Keratinocyte (primary cell): Measurements from ENCODE around the gene CHM. TPM values are rescaled to one million over a fixed set of nuclear protein-coding genes. Genes with fewer than 3 reads are reported as not detected.

Experiments
- DNase-seq: peaks from one replicate; pipeline ENCODE4 v3.0.0-alpha.2; 2011; ENCODE audit warnings: low read depth, missing footprints, low spot score
- FAIRE-seq: peaks from 2 replicates; lab custom pipeline; 2011; peaks lifted over from hg19 to GRCh38; lab: Jason Lieb, UNC
- H2AFZ ChIP-seq: 2 replicates; pipeline ENCODE4 v1.6.0; 2012; ENCODE audit warnings: low read length, control low read depth, inconsistent platforms; ENCODE audit not compliant: control insufficient read depth
- H3K27ac ChIP-seq: 2 replicates; pipeline ENCODE4 v1.5.1; 2011; ENCODE audit warnings: low read length; ENCODE audit not compliant: control insufficient read depth, insufficient read depth
- H3K27me3 ChIP-seq: 3 replicates; pipeline ENCODE4 v1.6.0; 2011; ENCODE audit warnings: low read length; ENCODE audit not compliant: control insufficient read depth, insufficient read depth; ENCODE audit errors: extremely low read depth
- H3K36me3 ChIP-seq, 2 experiments: 2 replicates in 1 of 2; 3 replicates in 1 of 2; pipeline ENCODE4 v1.5.1; 2011; ENCODE audit warnings: low read length in 2 of 2, mild to moderate bottlenecking in 1 of 2; ENCODE audit not compliant: control insufficient read depth in 2 of 2, insufficient read depth in 2 of 2; ENCODE audit errors: extremely low read depth in 1 of 2
- H3K4me1 ChIP-seq: 3 replicates; pipeline ENCODE4 v1.5.1; 2011; ENCODE audit warnings: low read length; ENCODE audit not compliant: control insufficient read depth, insufficient read depth; ENCODE audit errors: extremely low read depth
- H3K4me2 ChIP-seq: 3 replicates; pipeline ENCODE4 v1.6.0; 2011; ENCODE audit warnings: low read depth, low read length; ENCODE audit not compliant: control insufficient read depth, insufficient read depth; ENCODE audit errors: extremely low read depth
- H3K4me3 ChIP-seq, 3 experiments: fragments of 200-600 bp in 1 of 3; sonication (generic) in 1 of 3; 2 replicates in 2 of 3; 3 replicates in 1 of 3; pipeline ENCODE4 v1.5.1; 2011 to 2016; ENCODE audit warnings: low read length in 3 of 3, mild to moderate bottlenecking in 3 of 3, control low read depth in 2 of 3, inconsistent platforms in 1 of 3, low read depth in 1 of 3, mixed read lengths in 1 of 3, mixed run types in 1 of 3, moderate library complexity in 1 of 3; ENCODE audit not compliant: control insufficient read depth in 2 of 3, insufficient read depth in 2 of 3; ENCODE audit errors: extremely low read depth in 1 of 3
- H3K79me2 ChIP-seq: 2 replicates; pipeline ENCODE4 v1.6.0; 2012; ENCODE audit warnings: low read length; ENCODE audit not compliant: control insufficient read depth, insufficient read depth
- H3K9ac ChIP-seq: 3 replicates; pipeline ENCODE4 v1.6.0; 2011; ENCODE audit warnings: low read length; ENCODE audit not compliant: control insufficient read depth, insufficient read depth; ENCODE audit errors: extremely low read depth
- H3K9me1 ChIP-seq: 3 replicates; pipeline ENCODE4 v1.6.0; 2011; ENCODE audit warnings: low read length; ENCODE audit not compliant: control insufficient read depth, insufficient read depth; ENCODE audit errors: extremely low read depth
- H3K9me3 ChIP-seq: 2 replicates; pipeline ENCODE4 v1.5.1; 2012; ENCODE audit warnings: low read depth, low read length; ENCODE audit not compliant: control insufficient read depth
- H4K20me1 ChIP-seq: 3 replicates; pipeline ENCODE4 v1.6.0; 2011; ENCODE audit warnings: low read length; ENCODE audit not compliant: control insufficient read depth, insufficient read depth; ENCODE audit errors: extremely low read depth
- EZH2 ChIP-seq: IDR thresholded peaks from one replicate; pipeline ENCODE4 v1.6.1; 2012; ENCODE audit warnings: inconsistent platforms, mild to moderate bottlenecking, low read length, moderate library complexity
- dilution Hi-C: fragments of 300-500 bp; cut with MboI; formaldehyde crosslinking; loops from one replicate; pipeline ENCODE4 v1.7.0; 2020; ENCODE audit warnings: low sequenced_read_pairs; ENCODE audit not compliant: extremely low pct_ligation_motif_present
- polyA plus RNA-seq, 5 experiments: library from polyadenylated mRNA; depleted of rRNA in 3 of 5; stranded (reverse) in 3 of 5; stranded (forward) in 1 of 5; unstranded in 1 of 5; fragments of >200 nt; gene quantifications; 1 replicate in 1 of 5; 2 replicates in 3 of 5; 3 replicates in 1 of 5; pipeline versions ENCODE4 v1.2.1 to v1.2.3, GENCODE V29; 2011 to 2012; ENCODE audit warnings: missing spikeins in 2 of 5, low read depth in 1 of 5, low replicate concordance in 1 of 5
- TF ChIP-seq, protein P1 (sequence below), 3 experiments: IDR thresholded peaks in 1 of 3; conservative IDR thresholded peaks in 1 of 3; optimal IDR thresholded peaks in 1 of 3; 2 replicates in 2 of 3; 3 replicates in 1 of 3; pipeline versions ENCODE3 to v1.5.1; 2011; ENCODE audit warnings: low read length in 3 of 3, mild to moderate bottlenecking in 3 of 3, moderate library complexity in 2 of 3, control low read depth in 1 of 3, inconsistent platforms in 1 of 3; ENCODE audit not compliant: insufficient read depth in 2 of 3; ENCODE audit errors: extremely low read depth in 1 of 3

CHM gene
- polyA plus RNA-seq, 1 donor (not counting 4 experiments of a cell fraction or from before 2014, with no cell fraction given) = 20.4 TPM

DNA sequence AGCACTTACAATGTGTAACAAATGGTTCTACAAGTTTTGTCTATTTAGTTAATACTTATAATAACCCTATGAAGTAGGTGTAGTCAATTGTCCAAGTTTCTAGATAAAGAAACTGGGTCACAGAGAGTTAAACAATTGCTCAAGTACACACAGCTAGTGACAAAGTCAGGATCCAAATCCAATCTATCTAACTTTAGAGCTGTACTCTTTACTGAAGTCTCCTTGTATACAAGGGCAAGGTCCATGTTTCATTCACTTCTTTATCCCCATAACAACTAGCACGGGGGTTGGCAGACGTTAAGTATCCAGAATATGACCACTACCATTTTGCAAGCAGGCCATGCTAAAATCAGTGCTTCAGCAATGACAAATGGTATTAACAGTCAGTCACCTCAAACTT lies 141.0 kb downstream of the CHM start:
- dilution Hi-C loops = no loop called here
- no peak for DNase-seq
- H3K4me3 ChIP-seq = no peak overlapping the region
- no peak for FAIRE-seq
- H3K27me3 ChIP-seq = no peaks in the 10 kb centered on the region
- no peaks in the 10 kb centered on the region for H3K36me3 ChIP-seq
- H3K79me2 ChIP-seq = no peaks in the 10 kb centered on the region
- H3K27ac ChIP-seq = no peak overlapping the region
- no peak overlapping the region for H2AFZ ChIP-seq
- no peak overlapping the region for H3K4me2 ChIP-seq
- no peaks in the 10 kb centered on the region for H3K9me1 ChIP-seq
- H3K4me1 ChIP-seq = no peaks in the 10 kb centered on the region
- no peak for TF ChIP-seq EZH2
- TF ChIP-seq, protein P1, sequence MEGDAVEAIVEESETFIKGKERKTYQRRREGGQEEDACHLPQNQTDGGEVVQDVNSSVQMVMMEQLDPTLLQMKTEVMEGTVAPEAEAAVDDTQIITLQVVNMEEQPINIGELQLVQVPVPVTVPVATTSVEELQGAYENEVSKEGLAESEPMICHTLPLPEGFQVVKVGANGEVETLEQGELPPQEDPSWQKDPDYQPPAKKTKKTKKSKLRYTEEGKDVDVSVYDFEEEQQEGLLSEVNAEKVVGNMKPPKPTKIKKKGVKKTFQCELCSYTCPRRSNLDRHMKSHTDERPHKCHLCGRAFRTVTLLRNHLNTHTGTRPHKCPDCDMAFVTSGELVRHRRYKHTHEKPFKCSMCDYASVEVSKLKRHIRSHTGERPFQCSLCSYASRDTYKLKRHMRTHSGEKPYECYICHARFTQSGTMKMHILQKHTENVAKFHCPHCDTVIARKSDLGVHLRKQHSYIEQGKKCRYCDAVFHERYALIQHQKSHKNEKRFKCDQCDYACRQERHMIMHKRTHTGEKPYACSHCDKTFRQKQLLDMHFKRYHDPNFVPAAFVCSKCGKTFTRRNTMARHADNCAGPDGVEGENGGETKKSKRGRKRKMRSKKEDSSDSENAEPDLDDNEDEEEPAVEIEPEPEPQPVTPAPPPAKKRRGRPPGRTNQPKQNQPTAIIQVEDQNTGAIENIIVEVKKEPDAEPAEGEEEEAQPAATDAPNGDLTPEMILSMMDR (optimal IDR thresholded peaks at IDR 0.05 in 1 of 3, IDR thresholded peaks at IDR 0.05 in 1 of 3, conservative IDR thresholded peaks at IDR 0.05 in 1 of 3; ENCODE audit: extremely low read depth in 1 of 3, insufficient read depth in 2 of 3, low read length in 3 of 3) = no peak
- H3K9ac ChIP-seq = no peak overlapping the region
- no peaks in the 10 kb centered on the region for H3K9me3 ChIP-seq
- H4K20me1 ChIP-seq = no peaks in the 10 kb centered on the region

GRCh38 chrX:85905851-85906250 lies 141.5 kb downstream of the CHM start:
- no peak for DNase-seq
- H4K20me1 ChIP-seq = no peaks in the 10 kb centered on the region
- H3K9ac ChIP-seq = no peak overlapping the region
- H3K4me2 ChIP-seq = no peak overlapping the region
- no peaks in the 10 kb centered on the region for H3K9me3 ChIP-seq
- no peak for FAIRE-seq
- H3K9me1 ChIP-seq = no peaks in the 10 kb centered on the region
- H3K36me3 ChIP-seq = no peaks in the 10 kb centered on the region
- dilution Hi-C loops = no loop called here
- no peaks in the 10 kb centered on the region for H3K4me1 ChIP-seq
- H3K27ac ChIP-seq = no peak overlapping the region
- no peaks in the 10 kb centered on the region for H3K27me3 ChIP-seq
- no peaks in the 10 kb centered on the region for H3K79me2 ChIP-seq
- TF ChIP-seq EZH2 = no peak
- TF ChIP-seq, protein P1 (optimal IDR thresholded peaks at IDR 0.05 in 1 of 3, IDR thresholded peaks at IDR 0.05 in 1 of 3, conservative IDR thresholded peaks at IDR 0.05 in 1 of 3; ENCODE audit: extremely low read depth in 1 of 3, insufficient read depth in 2 of 3, low read length in 3 of 3) = no peak
- no peak overlapping the region for H2AFZ ChIP-seq
- no peak overlapping the region for H3K4me3 ChIP-seq
